GM12891 (cell line): ENCODE data around the gene MED12L.

Source experiments
- DNase-seq: peaks from one replicate; pipeline ENCODE4 v3.0.0; 2011; ENCODE audit warnings: low spot score; ENCODE audit not compliant: insufficient read length
- FAIRE-seq: peaks from 2 replicates; lab custom pipeline; 2011; peaks lifted over from hg19 to GRCh38; lab: Jason Lieb, UNC
- PAX5 ChIP-seq: IDR thresholded peaks from 2 replicates; pipeline ENCODE4 v1.6.1; 2011; ENCODE audit warnings: low read length, moderate library complexity, mild to moderate bottlenecking; ENCODE audit not compliant: insufficient read depth, severe bottlenecking
- POLR2A ChIP-seq: IDR thresholded peaks from 2 replicates; pipeline ENCODE4 v1.6.1; 2011; ENCODE audit warnings: low read depth, low read length, control low read depth
- POLR2AphosphoS5 ChIP-seq: IDR thresholded peaks from 2 replicates; pipeline ENCODE4 v1.6.1; 2011; ENCODE audit warnings: low read depth, low read length, control low read depth
- POU2F2 ChIP-seq: IDR thresholded peaks from 2 replicates; pipeline ENCODE4 v1.6.1; 2011; ENCODE audit warnings: low read depth, mild to moderate bottlenecking, control low read depth, low read length, moderate library complexity
- SPI1 ChIP-seq: IDR thresholded peaks from 2 replicates; pipeline ENCODE4 v1.6.1; 2011; ENCODE audit warnings: low read depth, low read length, control low read depth
- TAF1 ChIP-seq: IDR thresholded peaks from 2 replicates; pipeline ENCODE4 v1.6.1; 2011; ENCODE audit warnings: low read depth, low read length, control low read depth

The MED12L gene

GRCh38 chr3:151205482-151205881 is 120.0 kb downstream of the MED12L start:
- TF ChIP-seq PAX5 (no peak), POLR2AphosphoS5 (no peak), POLR2A (no peak), SPI1 (no peak), POU2F2 (no peak), TAF1 (no peak)
- DNase-seq (no peak), FAIRE-seq (peak; percentile 62)

- TF ChIP-seq POU2F2 (no peak), SPI1 (no peak), POLR2A (no peak), POLR2AphosphoS5 (no peak), PAX5 (no peak), TAF1 (no peak)
- DNase-seq (no peak), FAIRE-seq (no peak)
Measured at GRCh38 chr3:151206201-151206600, 120.7 kb downstream of the MED12L start.

GRCh38 chr3:151209654-151210053 is 124.2 kb downstream of the MED12L start:
- FAIRE-seq: no peak
- TF ChIP-seq POU2F2 (no peak), POLR2A (no peak), POLR2AphosphoS5 (no peak), SPI1 (no peak), PAX5 (no peak), TAF1 (no peak)
- no peak for DNase-seq

- FAIRE-seq (peak; percentile 45), DNase-seq (no peak)
Measured at GRCh38 chr3:151210676-151211381, 125.4 kb downstream of the MED12L start.

GRCh38 chr3:151213151-151213550 is 127.7 kb downstream of the MED12L start:
- TF ChIP-seq POLR2AphosphoS5: no peak
- TF ChIP-seq TAF1: no peak
- no peak for TF ChIP-seq PAX5
- no peak for TF ChIP-seq POU2F2
- TF ChIP-seq SPI1: no peak
- no peak for TF ChIP-seq POLR2A
- no peak for FAIRE-seq
- no peak for DNase-seq

More at GRCh38 chr3:151210676-151211381, 125.4 kb downstream of the MED12L start:
- TF ChIP-seq PAX5: no peak
- TF ChIP-seq TAF1: no peak
- TF ChIP-seq POU2F2: no peak
- TF ChIP-seq SPI1: no peak
- no peak for TF ChIP-seq POLR2AphosphoS5
- no peak for TF ChIP-seq POLR2A

- DNase-seq (no peak), FAIRE-seq (no peak)
- TF ChIP-seq PAX5 (no peak), SPI1 (no peak), POLR2A (no peak), POU2F2 (no peak), POLR2AphosphoS5 (no peak), TAF1 (no peak)
Measured at GRCh38 chr3:151213881-151214280, 128.4 kb downstream of the MED12L start.

GRCh38 chr3:151214459-151214858 is 129.0 kb downstream of the MED12L start:
- TF ChIP-seq SPI1 (no peak), POLR2A (no peak), POLR2AphosphoS5 (no peak), POU2F2 (no peak), TAF1 (no peak), PAX5 (no peak)
- FAIRE-seq (no peak), DNase-seq (no peak)

GRCh38 chr3:151216641-151217607 is 131.5 kb downstream of the MED12L start:
- DNase-seq (no peak), FAIRE-seq (no peak)
- TF ChIP-seq POLR2AphosphoS5: no peak
- no peak for TF ChIP-seq PAX5
- TF ChIP-seq SPI1: no peak
- no peak for TF ChIP-seq POU2F2
- TF ChIP-seq TAF1: no peak
- no peak for TF ChIP-seq POLR2A
